ENCODE results near the gene SMARCAL1. TPM values are rescaled to one million over a fixed set of nuclear protein-coding genes. Genes with fewer than 3 reads are reported as not detected.
A peak's percentile ranks its signal among the peaks of the same experiment; 100 is the strongest.

The SMARCAL1 gene
- total RNA-seq, 1 donor from 2014 or later, result 7.4 TPM

GRCh38 chr2:216425008-216425787 lies 12.9 kb downstream of the SMARCAL1 start:
- DNase-seq (ENCODE audit: low read depth) (no peak), FAIRE-seq (no peak)
- Histone ChIP-seq H3K36me3 (ENCODE audit: control insufficient read depth, insufficient read depth, low read length) (peaks cover 26% of the 10 kb centered on the region), H3K27me3 (ENCODE audit: control insufficient read depth, insufficient read depth, low read length) (no peaks in the 10 kb centered on the region), H3K4me3 (ENCODE audit: low read depth, low read length) (no peak overlapping the region)
- no peak for TF ChIP-seq CTCF (IDR thresholded peaks at IDR 0.05; ENCODE audit: insufficient read depth, low read length, severe bottlenecking)

GRCh38 chr2:216426166-216426777 lies 14.0 kb downstream of the SMARCAL1 start:
- FAIRE-seq, result no peak
- peaks cover 26% of the 10 kb centered on the region for H3K36me3 ChIP-seq (ENCODE audit: control insufficient read depth, insufficient read depth, low read length)

GRCh38 chr2:216426938-216427337 lies 14.7 kb downstream of the SMARCAL1 start:
- TF ChIP-seq CTCF (IDR thresholded peaks at IDR 0.05; ENCODE audit: insufficient read depth, low read length, severe bottlenecking), result no peak
- Histone ChIP-seq H3K27me3 (ENCODE audit: control insufficient read depth, insufficient read depth, low read length) (no peaks in the 10 kb centered on the region), H3K36me3 (ENCODE audit: control insufficient read depth, insufficient read depth, low read length) (peaks cover 28% of the 10 kb centered on the region), H3K4me3 (ENCODE audit: low read depth, low read length) (no peak overlapping the region)
- peak; percentile 46 for DNase-seq (ENCODE audit: low read depth)
- FAIRE-seq, result peak; percentile 50

More at GRCh38 chr2:216426166-216426777, 14.0 kb downstream of the SMARCAL1 start:
- no peak for DNase-seq (ENCODE audit: low read depth)
- no peak for TF ChIP-seq CTCF (IDR thresholded peaks at IDR 0.05; ENCODE audit: insufficient read depth, low read length, severe bottlenecking)
- Histone ChIP-seq H3K27me3 (ENCODE audit: control insufficient read depth, insufficient read depth, low read length) (no peaks in the 10 kb centered on the region), H3K4me3 (ENCODE audit: low read depth, low read length) (no peak overlapping the region)

GRCh38 chr2:216428618-216429350 lies 16.5 kb downstream of the SMARCAL1 start:
- FAIRE-seq, result peak; percentile 43
- Histone ChIP-seq H3K27me3 (ENCODE audit: control insufficient read depth, insufficient read depth, low read length) (no peaks in the 10 kb centered on the region), H3K4me3 (ENCODE audit: low read depth, low read length) (no peak overlapping the region), H3K36me3 (ENCODE audit: control insufficient read depth, insufficient read depth, low read length) (peaks cover 35% of the 10 kb centered on the region)
- peak; percentile 12 for DNase-seq (ENCODE audit: low read depth)
- TF ChIP-seq CTCF (IDR thresholded peaks at IDR 0.05; ENCODE audit: insufficient read depth, low read length, severe bottlenecking), result no peak

- no peak for FAIRE-seq
- H3K27me3 ChIP-seq (ENCODE audit: control insufficient read depth, insufficient read depth, low read length), result no peaks in the 10 kb centered on the region
- DNase-seq (ENCODE audit: low read depth), result no peak
- no peak overlapping the region for H3K4me3 ChIP-seq (ENCODE audit: low read depth, low read length)
- peaks cover 37% of the 10 kb centered on the region for H3K36me3 ChIP-seq (ENCODE audit: control insufficient read depth, insufficient read depth, low read length)
- TF ChIP-seq CTCF (IDR thresholded peaks at IDR 0.05; ENCODE audit: insufficient read depth, low read length, severe bottlenecking), result no peak
These were observed 17.1 kb downstream of the SMARCAL1 start for GRCh38 chr2:216429428-216429827.
